Smooth muscle cell (in vitro differentiated cells): ENCODE data around the gene ANO7. TPM values are rescaled to one million over a fixed set of nuclear protein-coding genes. Genes with fewer than 3 reads are reported as not detected.

Experiments
- DNase-seq: peaks from one replicate; lab custom pipeline; 2025; ENCODE audit not compliant: unreplicated experiment; lab: John Stamatoyannopoulos, UW
- H2AFZ ChIP-seq: fragments of 200-600 bp; sonication (generic); 2 replicates; pipeline ENCODE4 v1.6.0; 2016; ENCODE audit warnings: antibody characterized with exemption, low read depth, mild to moderate bottlenecking
- H3F3A ChIP-seq: fragments of 200-600 bp; sonication (generic); 2 replicates; pipeline ENCODE4 v1.6.0; 2017; ENCODE audit warnings: antibody characterized with exemption, low read depth
- H3K27ac ChIP-seq: fragments of 200-600 bp; sonication (generic); 2 replicates; pipeline ENCODE4 v1.5.1; 2016; ENCODE audit warnings: low read depth, mild to moderate bottlenecking
- H3K27me3 ChIP-seq: fragments of 200-600 bp; sonication (generic); 2 replicates; pipeline ENCODE4 v1.6.1; 2016; ENCODE audit warnings: low read depth, mild to moderate bottlenecking
- H3K36me3 ChIP-seq: fragments of 200-600 bp; sonication (generic); 2 replicates; pipeline ENCODE4 v1.5.1; 2016; ENCODE audit warnings: low read depth
- H3K4me1 ChIP-seq: fragments of 200-600 bp; sonication (generic); 2 replicates; pipeline ENCODE4 v1.5.1; 2016; ENCODE audit warnings: low read depth
- H3K4me2 ChIP-seq: fragments of 200-600 bp; sonication (generic); 2 replicates; pipeline ENCODE4 v1.6.0; 2016; ENCODE audit warnings: mild to moderate bottlenecking
- H3K4me3 ChIP-seq: fragments of 200-600 bp; sonication (generic); 2 replicates; pipeline ENCODE4 v1.5.1; 2016; ENCODE audit warnings: mild to moderate bottlenecking
- H3K79me2 ChIP-seq: fragments of 200-600 bp; sonication (generic); 2 replicates; pipeline ENCODE4 v1.6.0; 2016; ENCODE audit warnings: low read depth, mild to moderate bottlenecking
- H3K9ac ChIP-seq: fragments of 200-600 bp; sonication (generic); 2 replicates; pipeline ENCODE4 v1.6.0; 2016; ENCODE audit warnings: low read depth
- H3K9me3 ChIP-seq: fragments of 200-600 bp; sonication (generic); replicated peaks from 2 replicates; pipeline ENCODE4 v1.5.1; 2016; ENCODE audit warnings: low read depth
- H4K20me1 ChIP-seq: fragments of 200-600 bp; sonication (generic); 2 replicates; pipeline ENCODE4 v1.6.0; 2016; ENCODE audit warnings: low read depth
- CTCF ChIP-seq: fragments of 200-600 bp; sonication (generic); IDR thresholded peaks from 2 replicates; pipeline ENCODE4 v1.5.1; 2017; ENCODE audit warnings: borderline replicate concordance, mild to moderate bottlenecking, antibody characterized with exemption; ENCODE audit not compliant: insufficient read depth, poor library complexity, severe bottlenecking
- WGBS: methylation state at CpG from one replicate; pipeline ENCODE4 v1.1.7; 2016; ENCODE audit warnings: low lambda C conversion rate; 5-methylcytosine and 5-hydroxymethylcytosine counted together
- polyA plus RNA-seq: library from polyadenylated mRNA; unstranded; fragments of >200 nt; fragmentation: Nextera tagmentation; extraction: Ambion mirVana; gene quantifications from 2 replicates; pipeline ENCODE4 v1.2.1, GENCODE V29; 2016
- total RNA-seq: library from RNA; depleted of rRNA; stranded (reverse); fragments of >200 nt; gene quantifications from 2 replicates; pipeline ENCODE4 v1.2.3, GENCODE V29; 2014

The ANO7 gene
- total and polyA plus RNA-seq, 2 experiments from 2014 or later, result 1.3 to 1.4 TPM

DNA sequence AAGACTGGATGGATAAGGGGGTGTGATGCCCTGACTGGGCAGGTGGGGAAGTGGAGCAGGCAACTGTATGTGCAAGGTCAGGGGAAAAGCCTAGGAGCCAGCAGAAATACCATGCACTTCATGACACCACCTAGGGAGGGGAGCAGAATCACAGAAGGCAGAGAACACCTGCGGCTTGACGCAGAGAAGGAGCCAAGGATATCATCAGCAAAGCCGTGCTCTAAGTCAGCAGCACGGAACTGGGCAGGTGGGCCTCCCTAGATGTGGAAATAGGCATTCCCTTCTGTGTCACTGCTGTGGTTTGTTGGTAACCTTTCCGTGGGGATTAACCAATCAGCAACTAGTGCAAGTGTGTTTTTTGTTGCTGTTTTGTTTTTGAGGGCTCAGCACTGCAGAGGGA is 85.7 kb downstream of the ANO7 start:
- Histone ChIP-seq H3K4me3 (no peak overlapping the region), H2AFZ (no peak overlapping the region), H3K4me1 (peaks cover under 1% of the 10 kb centered on the region), H4K20me1 (peaks cover 76% of the 10 kb centered on the region), H3K27me3 (no peaks in the 10 kb centered on the region), H3K9ac (no peak overlapping the region), H3K9me3 (no peaks in the 10 kb centered on the region), H3K36me3 (no peaks in the 10 kb centered on the region), H3F3A (peaks cover 13% of the 10 kb centered on the region), H3K27ac (peak overlapping the region; percentile 90), H3K79me2 (peaks cover 88% of the 10 kb centered on the region), H3K4me2 (no peak overlapping the region)
- TF ChIP-seq CTCF, result no peak
- DNase-seq, result no peak
- WGBS, result 77% methylated on average over 5 of the region's 5 CpGs

Other genes starting within 250 kb of the ANO7 start
- gene SNED1, start 190.1 kb upstream of the ANO7 start, total RNA-seq, result 0.36 and 0.81 TPM in 2 replicates
- 1.1 and 3.0 TPM in 2 replicates for gene SNED1, start 190.1 kb upstream of the ANO7 start, polyA plus RNA-seq
- gene MTERF4, start 86.4 kb upstream of the ANO7 start, total RNA-seq, result 27.3 and 38.6 TPM in 2 replicates
- 13.7 and 18.6 TPM in 2 replicates for gene MTERF4, start 86.4 kb upstream of the ANO7 start, polyA plus RNA-seq
- gene PASK, start 39.2 kb upstream of the ANO7 start, total RNA-seq, result 2.6 and 8.9 TPM in 2 replicates
- gene PASK, start 39.2 kb upstream of the ANO7 start, polyA plus RNA-seq, result 2.6 and 3.9 TPM in 2 replicates
- gene PPP1R7, start 38.2 kb upstream of the ANO7 start, total RNA-seq, result 44.3 and 54.3 TPM in 2 replicates
- gene PPP1R7, start 38.2 kb upstream of the ANO7 start, polyA plus RNA-seq, result 74.9 and 86.8 TPM in 2 replicates
- gene HDLBP, start 127.0 kb downstream of the ANO7 start, total RNA-seq, result 504 and 559 TPM in 2 replicates
- gene HDLBP, start 127.0 kb downstream of the ANO7 start, polyA plus RNA-seq, result 545 and 601 TPM in 2 replicates
- 443 and 523 TPM in 2 replicates for gene SEPTIN2, start 127.2 kb downstream of the ANO7 start, total RNA-seq
- gene SEPTIN2, start 127.2 kb downstream of the ANO7 start, polyA plus RNA-seq, result 314 and 344 TPM in 2 replicates
- gene FARP2, start 167.6 kb downstream of the ANO7 start, total RNA-seq, result 27.4 and 27.6 TPM in 2 replicates
- 15.9 and 18.4 TPM in 2 replicates for gene FARP2, start 167.6 kb downstream of the ANO7 start, polyA plus RNA-seq